Endothelial cell of umbilical vein (primary cell): ENCODE measurements around the gene FANCI. TPM values are rescaled to one million over a fixed set of nuclear protein-coding genes. Genes with fewer than 3 reads are reported as not detected.

ENCODE experiments used
- BruUV-seq: library from RNA; stranded (reverse); fragments of 400-500 nt; replicated peaks from 2 replicates; lab custom pipeline; 2021; lab: Mats Ljungman, UMichigan
- CTCF ChIA-PET: fragments of 300-600, 350-600 bp; sonication (Branson Sonifier 250); formaldehyde crosslinking; loops from one replicate; lab custom pipeline; 2021; ENCODE audit warnings: antibody characterized with exemption, inconsistent platforms; lab: Charles Lee
- POLR2A ChIA-PET: fragments of 300-600, 350-600 bp; sonication (Branson Sonifier 250); formaldehyde crosslinking; loops from one replicate; lab custom pipeline; 2021; ENCODE audit warnings: antibody characterized with exemption, inconsistent platforms; lab: Charles Lee
- DNase-seq: peaks from one replicate; pipeline ENCODE4 v3.0.0-alpha.2; 2011; ENCODE audit warnings: low read depth, low spot score
- FAIRE-seq: peaks from 2 replicates; lab custom pipeline; 2011; peaks lifted over from hg19 to GRCh38; lab: Jason Lieb, UNC
- H2AFZ ChIP-seq: 2 replicates; pipeline ENCODE4 v1.6.0; 2012; ENCODE audit warnings: low read depth, low read length, control low read depth, inconsistent platforms
- H3K27ac ChIP-seq: 2 replicates; pipeline ENCODE4 v1.5.1; 2011; ENCODE audit warnings: low read depth, mild to moderate bottlenecking, control low read depth, low read length, moderate library complexity; ENCODE audit not compliant: insufficient read depth
- H3K27me3 ChIP-seq, 2 experiments: 2 replicates each; pipeline versions ENCODE4 v1.6.0 to v1.6.1; 2011; ENCODE audit warnings: low read length in 2 of 2, mixed read lengths in 1 of 2; ENCODE audit not compliant: control insufficient read depth in 2 of 2, insufficient read depth in 2 of 2
- H3K36me3 ChIP-seq, 2 experiments: 2 replicates in 1 of 2; 3 replicates in 1 of 2; pipeline ENCODE4 v1.5.1; 2011; ENCODE audit warnings: low read length in 2 of 2, mild to moderate bottlenecking in 1 of 2, moderate library complexity in 1 of 2; ENCODE audit not compliant: control insufficient read depth in 2 of 2, insufficient read depth in 2 of 2; ENCODE audit errors: extremely low read depth in 1 of 2
- H3K4me1 ChIP-seq: 3 replicates; pipeline ENCODE4 v1.5.1; 2011; ENCODE audit warnings: mild to moderate bottlenecking, low read length; ENCODE audit not compliant: control insufficient read depth, insufficient read depth; ENCODE audit errors: extremely low read depth
- H3K4me2 ChIP-seq: 2 replicates; pipeline ENCODE4 v1.6.1; 2011; ENCODE audit warnings: low read length, control low read depth, mixed read lengths; ENCODE audit not compliant: insufficient read depth
- H3K4me3 ChIP-seq, 3 experiments: fragments of 200-600 bp in 1 of 3; sonication (generic), shearing (Covaris generic) in 1 of 3; replicated peaks in 1 of 3; 2 replicates each; pipeline ENCODE4 v1.5.1; 2011 to 2016; ENCODE audit warnings: control low read depth in 3 of 3, low read length in 3 of 3, mild to moderate bottlenecking in 2 of 3, inconsistent platforms in 1 of 3, low read depth in 1 of 3, moderate library complexity in 1 of 3; ENCODE audit not compliant: insufficient read depth in 1 of 3
- H3K79me2 ChIP-seq: 2 replicates; pipeline ENCODE4 v1.6.0; 2012; ENCODE audit warnings: low read length, inconsistent platforms; ENCODE audit not compliant: control insufficient read depth, insufficient read depth
- H3K9ac ChIP-seq: replicated peaks from 2 replicates; pipeline ENCODE3; 2011; ENCODE audit warnings: low read length, control low read depth; ENCODE audit not compliant: insufficient read depth; ENCODE audit errors: extremely low read depth
- H3K9me1 ChIP-seq: replicated peaks from 3 replicates; pipeline ENCODE4 v1.6.0; 2011; ENCODE audit warnings: mild to moderate bottlenecking, low read length; ENCODE audit not compliant: control insufficient read depth, insufficient read depth; ENCODE audit errors: extremely low read depth
- H3K9me3 ChIP-seq: replicated peaks from 2 replicates; pipeline ENCODE4 v1.5.1; 2012; ENCODE audit warnings: low read length, inconsistent platforms; ENCODE audit not compliant: control insufficient read depth, insufficient read depth
- H4K20me1 ChIP-seq: replicated peaks from 2 replicates; pipeline ENCODE3; 2011; ENCODE audit warnings: mild to moderate bottlenecking, low read length; ENCODE audit not compliant: control insufficient read depth, insufficient read depth; ENCODE audit errors: extremely low read depth
- FOS ChIP-seq: IDR thresholded peaks from 2 replicates; pipeline ENCODE4 v1.6.1; 2011; ENCODE audit warnings: mild to moderate bottlenecking, low read length, moderate library complexity, borderline replicate concordance; ENCODE audit not compliant: insufficient read depth
- GATA2 ChIP-seq: IDR thresholded peaks from 2 replicates; pipeline ENCODE4 v1.7.0; 2011; ENCODE audit warnings: low read depth, mild to moderate bottlenecking, moderate library complexity, mixed read lengths, low read length; ENCODE audit not compliant: insufficient read length, insufficient read depth
- MYC ChIP-seq: IDR thresholded peaks from one replicate; pipeline ENCODE4 v1.6.1; 2011; ENCODE audit warnings: mild to moderate bottlenecking, low read depth, low read length
- dilution Hi-C: fragments of 300-500 bp; cut with MboI; formaldehyde crosslinking; loops from one replicate; pipeline ENCODE4 v1.15.0; 2019; ENCODE audit warnings: low sequenced_read_pairs; ENCODE audit not compliant: extremely low pct_ligation_motif_present
- intact Hi-C: fragments of 100-400 bp; cut with micrococcal nuclease; formaldehyde crosslinking; loops from one replicate; pipeline ENCODE4 v1.10.0; 2022
- polyA plus RNA-seq, 4 experiments: library from polyadenylated mRNA; depleted of rRNA in 3 of 4; stranded (reverse) in 3 of 4; unstranded in 1 of 4; fragments of >200 nt; gene quantifications; 2 replicates each; pipeline versions ENCODE4 v1.2.1 to v1.2.3, GENCODE V29; 2011 to 2012; ENCODE audit warnings: missing spikeins in 1 of 4
- total RNA-seq: library from RNA; stranded (reverse); gene quantifications from 2 replicates; pipeline ENCODE4 v1.2.3, GENCODE V29; 2021
- TF ChIP-seq, protein P1 (sequence below), 2 donors: IDR thresholded peaks; 1 replicate in 1 of 2; 2 replicates in 1 of 2; pipeline ENCODE4 v1.5.1; 2011; ENCODE audit warnings: low read length in 2 of 2, mild to moderate bottlenecking in 2 of 2, moderate library complexity in 2 of 2, control low read depth in 1 of 2, inconsistent platforms in 1 of 2, low read depth in 1 of 2; ENCODE audit not compliant: insufficient read depth in 1 of 2; ENCODE audit errors: extremely low read depth in 1 of 2

FANCI gene
- total and polyA plus RNA-seq, 2 donors (not counting 3 experiments of a cell fraction or from before 2014, with no cell fraction given) = 10.8 to 74.7 TPM

DNA sequence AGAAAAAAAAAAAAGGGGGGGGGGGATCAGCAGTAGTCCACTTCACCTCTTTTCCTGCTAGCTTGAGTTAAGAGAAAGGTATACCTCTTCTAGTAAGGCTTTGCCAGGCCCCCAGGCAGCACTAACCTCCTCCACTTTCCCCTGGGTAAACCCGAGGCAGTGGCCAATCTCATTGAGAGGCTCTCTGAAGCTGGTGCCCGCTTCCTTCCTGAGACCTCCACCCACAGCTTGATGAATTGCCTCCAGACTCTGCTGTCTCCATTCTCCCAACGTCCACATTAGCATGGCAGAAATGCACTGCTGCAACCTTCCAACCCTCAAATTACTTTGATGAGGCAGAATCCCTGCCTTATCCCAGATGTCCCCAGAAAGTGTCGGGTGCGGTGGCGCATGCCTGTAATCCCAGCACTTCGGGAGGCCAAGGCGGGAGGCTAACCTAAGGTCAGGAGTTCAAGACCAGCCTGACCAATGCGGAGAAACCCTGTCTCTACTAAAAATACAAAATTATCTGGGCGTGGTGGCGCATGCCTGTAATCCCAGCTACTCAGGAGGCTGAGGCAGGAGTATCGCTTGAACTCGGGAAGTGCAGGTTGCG, 37.7 kb upstream of the FANCI start:
- intact Hi-C loops = no loop called here

GRCh38 chr15:89206908-89207331, 36.9 kb upstream of the FANCI start:
- ChIA-PET CTCF (interaction anchor here (0.6 to 3.2 kb wide), 76 partner anchors 8 to 550 kb away, joined by 3 to 104 read pairs (median 5); partner anchors contain the start of genes ABHD2, FANCI, HAPLN3 and POLG), POLR2A (no interaction called here)
- no peaks in the 10 kb centered on the region for H3K9me1 ChIP-seq
- intact Hi-C loops (loop anchor here (1.0 kb wide), 3 partner anchors 36 to 266 kb away; partner anchors contain the start of gene FANCI), dilution Hi-C loops (no loop called here)
- no peaks in the 10 kb centered on the region for H3K9me3 ChIP-seq
- TF ChIP-seq MYC = no peak
- TF ChIP-seq, protein P1, sequence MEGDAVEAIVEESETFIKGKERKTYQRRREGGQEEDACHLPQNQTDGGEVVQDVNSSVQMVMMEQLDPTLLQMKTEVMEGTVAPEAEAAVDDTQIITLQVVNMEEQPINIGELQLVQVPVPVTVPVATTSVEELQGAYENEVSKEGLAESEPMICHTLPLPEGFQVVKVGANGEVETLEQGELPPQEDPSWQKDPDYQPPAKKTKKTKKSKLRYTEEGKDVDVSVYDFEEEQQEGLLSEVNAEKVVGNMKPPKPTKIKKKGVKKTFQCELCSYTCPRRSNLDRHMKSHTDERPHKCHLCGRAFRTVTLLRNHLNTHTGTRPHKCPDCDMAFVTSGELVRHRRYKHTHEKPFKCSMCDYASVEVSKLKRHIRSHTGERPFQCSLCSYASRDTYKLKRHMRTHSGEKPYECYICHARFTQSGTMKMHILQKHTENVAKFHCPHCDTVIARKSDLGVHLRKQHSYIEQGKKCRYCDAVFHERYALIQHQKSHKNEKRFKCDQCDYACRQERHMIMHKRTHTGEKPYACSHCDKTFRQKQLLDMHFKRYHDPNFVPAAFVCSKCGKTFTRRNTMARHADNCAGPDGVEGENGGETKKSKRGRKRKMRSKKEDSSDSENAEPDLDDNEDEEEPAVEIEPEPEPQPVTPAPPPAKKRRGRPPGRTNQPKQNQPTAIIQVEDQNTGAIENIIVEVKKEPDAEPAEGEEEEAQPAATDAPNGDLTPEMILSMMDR (IDR thresholded peaks at IDR 0.05; ENCODE audit: extremely low read depth in 1 of 2, insufficient read depth in 1 of 2, low read depth in 1 of 2, low read length in 2 of 2) = peak; percentile 96 to 100
- peak; percentile 73 for DNase-seq
- H3K9ac ChIP-seq = no peak overlapping the region
- peak; percentile 89 for FAIRE-seq
- no TSS peak for BruUV-seq
- H3K4me2 ChIP-seq = peak overlapping the region; percentile 53
- H3K36me3 ChIP-seq = no peaks in the 10 kb centered on the region
- no peak overlapping the region for H3K27ac ChIP-seq
- H3K27me3 ChIP-seq = no peaks in the 10 kb centered on the region
- no peaks in the 10 kb centered on the region for H3K79me2 ChIP-seq
- H3K4me3 ChIP-seq = no peak overlapping the region
- H2AFZ ChIP-seq = peak overlapping the region; percentile 78
- H3K4me1 ChIP-seq = peaks cover 2% of the 10 kb centered on the region
- no peaks in the 10 kb centered on the region for H4K20me1 ChIP-seq

More for the DNA sequence above, 37.7 kb upstream of the FANCI start:
- Histone ChIP-seq H3K9me1 (no peaks in the 10 kb centered on the region), H3K36me3 (no peaks in the 10 kb centered on the region), H3K4me2 (no peak overlapping the region), H3K9ac (no peak overlapping the region), H3K27ac (no peak overlapping the region), H3K27me3 (no peaks in the 10 kb centered on the region), H4K20me1 (no peaks in the 10 kb centered on the region), H3K79me2 (no peaks in the 10 kb centered on the region), H3K9me3 (no peaks in the 10 kb centered on the region), H3K4me1 (peaks cover 2% of the 10 kb centered on the region), H2AFZ (no peak overlapping the region), H3K4me3 (no peak overlapping the region)
- DNase-seq = no peak
- TF ChIP-seq GATA2 (no peak), FOS (no peak)
- ChIA-PET POLR2A (interaction anchor here (0.9 kb wide), 1 partner anchor 101 kb away, joined by 3 read pairs; no protein-coding TSS in a partner anchor), CTCF (interaction anchor here (0.6 to 3.2 kb wide), 75 partner anchors 9 to 550 kb away, joined by 3 to 104 read pairs (median 5); partner anchors contain the start of genes ABHD2, FANCI, HAPLN3 and POLG)
- dilution Hi-C loops = no loop called here
- no peak for FAIRE-seq
- no TSS peak for BruUV-seq
